ENCODE measurements around the gene GOLPH3.

GRCh38 chr5:32096891-32097595, 77.1 kb downstream of the GOLPH3 start:
- TF ChIP-seq CTCF (IDR thresholded peaks at IDR 0.05; ENCODE audit: low read depth, low read length) (no peak), POLR2A (IDR thresholded peaks at IDR 0.05; ENCODE audit: extremely low read depth, insufficient read length) (no peak)
